Thyroid gland (tissue), 4 donors: ENCODE results near the gene TMEM256.

ENCODE experiments used
- POLR2A ChIP-seq, 2 donors: fragments of 450-650 bp; IDR thresholded peaks; one replicate each; pipeline ENCODE4 v1.6.1; 2017; ENCODE audit warnings: antibody characterized with exemption in 2 of 2, mild to moderate bottlenecking in 2 of 2, moderate library complexity in 1 of 2
- TF ChIP-seq, protein P1 (sequence below), 6 experiments: fragments of 200-600 bp in 3 of 6; fragments of 450-650 bp in 3 of 6; sonication (generic) in 3 of 6; IDR thresholded peaks; one replicate each; pipeline ENCODE4 v1.5.1; 2016 to 2019; ENCODE audit warnings: antibody characterized with exemption in 6 of 6, mild to moderate bottlenecking in 2 of 6, inconsistent platforms in 1 of 6, moderate library complexity in 1 of 6

DNA sequence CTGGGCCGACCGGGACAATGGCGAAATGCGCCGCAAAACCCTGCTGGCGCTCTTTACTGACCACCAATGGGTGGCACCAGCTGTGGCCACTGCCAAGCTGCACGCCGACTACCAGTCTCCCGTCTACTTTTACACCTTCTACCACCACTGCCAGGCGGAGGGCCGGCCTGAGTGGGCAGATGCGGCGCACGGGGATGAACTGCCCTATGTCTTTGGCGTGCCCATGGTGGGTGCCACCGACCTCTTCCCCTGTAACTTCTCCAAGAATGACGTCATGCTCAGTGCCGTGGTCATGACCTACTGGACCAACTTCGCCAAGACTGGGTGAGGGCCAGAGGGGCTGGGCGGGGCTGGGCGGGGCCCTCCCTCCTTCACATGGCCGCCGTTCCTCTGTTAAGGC is 11.9 kb upstream of the TMEM256 start:
- TF ChIP-seq, protein P1, sequence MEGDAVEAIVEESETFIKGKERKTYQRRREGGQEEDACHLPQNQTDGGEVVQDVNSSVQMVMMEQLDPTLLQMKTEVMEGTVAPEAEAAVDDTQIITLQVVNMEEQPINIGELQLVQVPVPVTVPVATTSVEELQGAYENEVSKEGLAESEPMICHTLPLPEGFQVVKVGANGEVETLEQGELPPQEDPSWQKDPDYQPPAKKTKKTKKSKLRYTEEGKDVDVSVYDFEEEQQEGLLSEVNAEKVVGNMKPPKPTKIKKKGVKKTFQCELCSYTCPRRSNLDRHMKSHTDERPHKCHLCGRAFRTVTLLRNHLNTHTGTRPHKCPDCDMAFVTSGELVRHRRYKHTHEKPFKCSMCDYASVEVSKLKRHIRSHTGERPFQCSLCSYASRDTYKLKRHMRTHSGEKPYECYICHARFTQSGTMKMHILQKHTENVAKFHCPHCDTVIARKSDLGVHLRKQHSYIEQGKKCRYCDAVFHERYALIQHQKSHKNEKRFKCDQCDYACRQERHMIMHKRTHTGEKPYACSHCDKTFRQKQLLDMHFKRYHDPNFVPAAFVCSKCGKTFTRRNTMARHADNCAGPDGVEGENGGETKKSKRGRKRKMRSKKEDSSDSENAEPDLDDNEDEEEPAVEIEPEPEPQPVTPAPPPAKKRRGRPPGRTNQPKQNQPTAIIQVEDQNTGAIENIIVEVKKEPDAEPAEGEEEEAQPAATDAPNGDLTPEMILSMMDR (IDR thresholded peaks at IDR 0.05) = no peak
- no peak for TF ChIP-seq POLR2A (IDR thresholded peaks at IDR 0.05)
